Measurements from ENCODE around the gene VSTM4. TPM values are rescaled to one million over a fixed set of nuclear protein-coding genes. Genes with fewer than 3 reads are reported as not detected.

VSTM4 gene
- total and polyA plus RNA-seq, 2 experiments from 2014 or later = 0.21 to 0.66 TPM

GRCh38 chr10:49057231-49057880, 58.0 kb downstream of the VSTM4 start (continued):
- no peak for TF ChIP-seq CTCF (conservative IDR thresholded peaks at IDR 0.05; ENCODE audit: low read depth in 2 of 2)
- no peak for TF ChIP-seq POLR2AphosphoS5 (IDR thresholded peaks at IDR 0.05; ENCODE audit: low read depth)
- TF ChIP-seq REST (IDR thresholded peaks at IDR 0.05; ENCODE audit: unreplicated experiment) = no peak
- TF ChIP-seq EZH2phosphoT487 (IDR thresholded peaks at IDR 0.05; ENCODE audit: unreplicated experiment) = no peak
- TF ChIP-seq ZNF331 (CRISPR knock-in tag; IDR thresholded peaks at IDR 0.05; ENCODE audit: low read depth) = no peak
- no peak for TF ChIP-seq ZNF114 (CRISPR knock-in tag; IDR thresholded peaks at IDR 0.05)
- TF ChIP-seq STAT1 (IDR thresholded peaks at IDR 0.05; ENCODE audit: unreplicated experiment) = no peak

- Histone ChIP-seq H3K27me3 (ENCODE audit: insufficient read depth) (no peaks in the 10 kb centered on the region), H2AFZ (no peak overlapping the region), H3K27ac (ENCODE audit: low read depth) (no peak overlapping the region), H3K4me1 (ENCODE audit: insufficient read depth) (no peaks in the 10 kb centered on the region), H3K9me2 (ENCODE audit: insufficient read depth) (no peaks in the 10 kb centered on the region), H3K4me2 (no peak overlapping the region), H4K20me1 (replicated peaks; ENCODE audit: insufficient read depth) (no peaks in the 10 kb centered on the region), H3K4me3 (no peak overlapping the region), H3K36me3 (ENCODE audit: insufficient read depth) (no peaks in the 10 kb centered on the region), H3K79me2 (replicated peaks; ENCODE audit: insufficient read depth) (no peaks in the 10 kb centered on the region), H3F3A (replicated peaks; ENCODE audit: low read depth) (no peaks in the 10 kb centered on the region)
- Mint-ChIP-seq H3K27ac (no peak overlapping the region), H3K27me3 (ENCODE audit: insufficient read depth, low read depth, poor library complexity) (peaks cover 4% of the 10 kb centered on the region), H3K4me3 (no peak overlapping the region), H3K36me3 (ENCODE audit: low read depth) (peaks cover 5% of the 10 kb centered on the region; the same call in 2 of the 3 replicates), H3K4me1 (no peaks in the 10 kb centered on the region), H3K9me3 (peaks cover 8% of the 10 kb centered on the region)
- ATAC-seq (no peak), DNase-seq (ENCODE audit: low spot score) (no peak)
- TF ChIP-seq ZNF114 (CRISPR knock-in tag; IDR thresholded peaks at IDR 0.05) (no peak), ETS1 (IDR thresholded peaks at IDR 0.05) (no peak), REST (IDR thresholded peaks at IDR 0.05; ENCODE audit: unreplicated experiment) (no peak), ZNF331 (CRISPR knock-in tag; IDR thresholded peaks at IDR 0.05; ENCODE audit: low read depth) (no peak), NANOG (IDR thresholded peaks at IDR 0.05; ENCODE audit: borderline replicate concordance) (no peak), JUNB (IDR thresholded peaks at IDR 0.05; ENCODE audit: unreplicated experiment) (no peak), CREB1 (CRISPR knock-in tag; IDR thresholded peaks at IDR 0.05; ENCODE audit: low read depth) (no peak), EZH2phosphoT487 (IDR thresholded peaks at IDR 0.05; ENCODE audit: unreplicated experiment) (no peak), STAT1 (IDR thresholded peaks at IDR 0.05; ENCODE audit: unreplicated experiment) (no peak)
Measured at GRCh38 chr10:49056356-49056755, 59.0 kb downstream of the VSTM4 start.

Data from GM23338 (cell line).